Mucosa of descending colon (tissue), 3 donors: Measurements from ENCODE around the gene TMEM18. TPM values are rescaled to one million over a fixed set of nuclear protein-coding genes. Genes with fewer than 3 reads are reported as not detected.

ENCODE experiments used
- ATAC-seq: fragments of 200-7000 bp; cut with Tn5 transposase; one replicate; pipeline ENCODE4 v1.9.1; 2020; ENCODE audit warnings: mild to moderate bottlenecking, moderate library complexity
- DNase-seq, 3 donors: peaks; one replicate each; pipeline ENCODE4 v3.0.0-alpha.2; 2020
- H3K36me3 ChIP-seq: fragments of 200-600 bp; one replicate; pipeline ENCODE4 v1.8.0; 2021; ENCODE audit warnings: low read depth, mild to moderate bottlenecking
- H3K4me1 ChIP-seq: fragments of 200-600 bp; one replicate; pipeline ENCODE4 v1.8.0; 2021; ENCODE audit warnings: low read depth, mild to moderate bottlenecking
- H3K4me3 ChIP-seq: fragments of 200-600 bp; one replicate; pipeline ENCODE4 v1.8.0; 2021; ENCODE audit warnings: mild to moderate bottlenecking
- H3K9me3 ChIP-seq: fragments of 200-600 bp; one replicate; pipeline ENCODE4 v1.8.0; 2021; ENCODE audit warnings: mild to moderate bottlenecking
- intact Hi-C, 2 donors: fragments of 100-400 bp; cut with DNase I in 1 of 2; cut with micrococcal nuclease in 1 of 2; formaldehyde crosslinking; loops; one replicate each; pipeline versions ENCODE4 v1.11.0 to v1.11.1; 2022; cut with DNase I, micrococcal nuclease
- total RNA-seq, 3 donors: library from RNA; stranded (reverse); fragmentation: NEBNext Ultra II Directional in 2 of 3; extraction: Animal tissue kit (Norgen Biotek cat#: 25700) in 2 of 3; gene quantifications; one replicate each; pipeline versions ENCODE4 v1.2.1 to v1.2.4, GENCODE V29; 2021 to 2023
- TF ChIP-seq, protein P1 (sequence below): fragments of 200-600 bp; IDR thresholded peaks from one replicate; pipeline ENCODE4 v1.8.0; 2022; ENCODE audit warnings: antibody characterized with exemption, mild to moderate bottlenecking
- donor health status: DM: no; HTN: no; CAD: no; lungs with moderate emphysema.
- donor health status: DM: no; HTN: no; CAD: no.
- donor health status: DM: no; HTN: yes; CAD: no.

The TMEM18 gene
- total RNA-seq, 3 donors from 2014 or later = 13.9 to 22.3 (median 19.0) TPM

DNA sequence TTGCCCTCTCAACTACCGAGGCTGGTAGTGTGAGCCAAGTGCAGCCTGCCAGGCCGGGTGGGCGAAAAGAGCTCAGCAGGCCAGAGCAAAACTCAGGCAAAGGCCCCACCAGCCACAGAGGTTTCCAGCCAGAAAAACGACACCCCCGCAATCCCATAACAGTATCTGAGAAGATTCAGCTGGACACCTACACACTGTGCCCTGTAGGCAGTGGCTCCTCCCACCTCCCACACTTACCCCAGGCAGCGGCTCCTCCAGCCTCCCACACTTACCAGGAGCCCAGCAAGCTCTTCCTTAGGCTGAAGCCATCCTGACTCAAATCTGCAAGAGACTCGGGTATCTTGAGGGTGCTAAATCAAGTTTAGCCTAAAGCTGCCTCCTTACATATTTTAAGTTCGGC is 15.6 kb upstream of the TMEM18 start:
- DNase-seq (no peak), ATAC-seq (no peak)
- Histone ChIP-seq H3K4me1 (no peaks in the 10 kb centered on the region), H3K9me3 (no peaks in the 10 kb centered on the region), H3K36me3 (no peaks in the 10 kb centered on the region), H3K4me3 (no peak overlapping the region)
- intact Hi-C loops = no loop called here
- TF ChIP-seq, protein P1, sequence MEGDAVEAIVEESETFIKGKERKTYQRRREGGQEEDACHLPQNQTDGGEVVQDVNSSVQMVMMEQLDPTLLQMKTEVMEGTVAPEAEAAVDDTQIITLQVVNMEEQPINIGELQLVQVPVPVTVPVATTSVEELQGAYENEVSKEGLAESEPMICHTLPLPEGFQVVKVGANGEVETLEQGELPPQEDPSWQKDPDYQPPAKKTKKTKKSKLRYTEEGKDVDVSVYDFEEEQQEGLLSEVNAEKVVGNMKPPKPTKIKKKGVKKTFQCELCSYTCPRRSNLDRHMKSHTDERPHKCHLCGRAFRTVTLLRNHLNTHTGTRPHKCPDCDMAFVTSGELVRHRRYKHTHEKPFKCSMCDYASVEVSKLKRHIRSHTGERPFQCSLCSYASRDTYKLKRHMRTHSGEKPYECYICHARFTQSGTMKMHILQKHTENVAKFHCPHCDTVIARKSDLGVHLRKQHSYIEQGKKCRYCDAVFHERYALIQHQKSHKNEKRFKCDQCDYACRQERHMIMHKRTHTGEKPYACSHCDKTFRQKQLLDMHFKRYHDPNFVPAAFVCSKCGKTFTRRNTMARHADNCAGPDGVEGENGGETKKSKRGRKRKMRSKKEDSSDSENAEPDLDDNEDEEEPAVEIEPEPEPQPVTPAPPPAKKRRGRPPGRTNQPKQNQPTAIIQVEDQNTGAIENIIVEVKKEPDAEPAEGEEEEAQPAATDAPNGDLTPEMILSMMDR = no peak

DNA sequence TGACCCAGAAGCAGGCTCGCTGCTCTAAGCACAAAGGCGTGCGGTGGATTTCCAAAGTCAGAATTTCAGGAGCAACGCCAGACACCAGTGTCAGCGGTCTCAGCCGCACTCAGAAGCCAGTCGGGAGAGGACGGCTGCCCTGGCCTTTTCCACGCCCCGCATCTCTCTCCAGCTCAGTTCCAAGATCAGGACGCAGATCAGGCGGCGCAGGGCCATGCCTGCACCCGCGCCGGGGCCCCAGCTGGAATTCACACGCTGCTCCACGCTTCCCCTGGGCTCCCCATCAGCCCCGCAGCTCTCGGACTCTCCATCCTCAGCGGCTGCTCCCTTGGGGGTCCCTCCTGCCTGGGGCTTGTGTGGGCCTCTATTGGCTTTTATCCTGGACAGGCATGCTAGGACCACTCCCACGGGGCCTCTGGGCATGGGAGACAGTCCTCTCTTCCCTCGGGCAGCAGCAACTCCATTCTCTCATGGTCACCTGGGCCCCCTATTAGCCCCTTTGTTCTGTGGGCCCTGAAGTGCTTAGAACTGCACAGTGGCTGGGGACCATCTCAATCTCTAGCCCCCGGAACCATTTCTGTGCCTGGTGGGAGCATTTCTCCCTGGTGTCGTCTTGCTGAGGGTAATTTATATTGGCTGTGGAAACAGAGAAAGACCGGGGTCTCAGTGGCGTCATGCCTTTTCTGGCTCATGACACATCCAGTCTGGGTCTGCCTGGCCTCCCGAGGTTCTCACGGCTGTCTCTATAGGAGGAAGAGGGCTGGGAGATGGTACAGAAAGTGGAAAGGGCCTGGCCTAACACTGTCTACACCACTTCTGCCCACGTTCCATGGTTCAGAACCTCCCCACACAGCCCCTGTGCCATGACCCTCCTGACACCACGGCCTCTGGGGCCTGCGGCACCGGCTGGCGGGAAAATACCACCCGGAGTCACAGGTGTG is 14.9 kb upstream of the TMEM18 start:
- Histone ChIP-seq H3K4me3 (no peak overlapping the region), H3K36me3 (no peaks in the 10 kb centered on the region), H3K9me3 (no peaks in the 10 kb centered on the region), H3K4me1 (no peaks in the 10 kb centered on the region)
- intact Hi-C loops = no loop called here
- DNase-seq = no peak
- ATAC-seq = no peak
- TF ChIP-seq, protein P1 = no peak

DNA sequence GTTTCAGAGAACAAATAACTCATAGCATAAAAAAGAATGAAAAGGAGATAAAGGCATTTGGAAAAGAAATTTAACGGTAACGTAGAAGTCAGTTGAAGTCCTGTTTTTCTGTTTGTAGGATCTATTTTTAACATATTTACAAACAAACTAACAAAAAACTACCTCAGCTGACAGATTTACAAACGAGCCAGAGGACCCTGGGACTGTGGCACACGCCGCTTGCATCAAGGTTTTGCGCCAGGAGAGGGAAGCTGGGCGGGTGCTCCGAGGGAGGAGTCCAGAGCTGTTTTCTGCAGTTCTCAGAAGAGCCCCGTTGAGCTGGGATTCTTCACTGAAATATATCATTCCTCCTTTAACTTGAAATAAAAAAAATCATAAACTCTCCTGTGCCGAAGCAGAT is 13.6 kb upstream of the TMEM18 start:
- Histone ChIP-seq H3K4me1 (no peaks in the 10 kb centered on the region), H3K4me3 (no peak overlapping the region), H3K9me3 (peaks cover 3% of the 10 kb centered on the region), H3K36me3 (no peaks in the 10 kb centered on the region)
- DNase-seq = no peak
- intact Hi-C loops = no loop called here
- TF ChIP-seq, protein P1 = no peak
- ATAC-seq = no peak

GRCh38 chr2:689877-690510 is 12.8 kb upstream of the TMEM18 start:
- Histone ChIP-seq H3K4me1 (no peaks in the 10 kb centered on the region), H3K36me3 (no peaks in the 10 kb centered on the region), H3K4me3 (no peak overlapping the region), H3K9me3 (peaks cover 9% of the 10 kb centered on the region)
- TF ChIP-seq, protein P1 = no peak
- intact Hi-C loops = no loop called here
- ATAC-seq = no peak
- DNase-seq = no peak

DNA sequence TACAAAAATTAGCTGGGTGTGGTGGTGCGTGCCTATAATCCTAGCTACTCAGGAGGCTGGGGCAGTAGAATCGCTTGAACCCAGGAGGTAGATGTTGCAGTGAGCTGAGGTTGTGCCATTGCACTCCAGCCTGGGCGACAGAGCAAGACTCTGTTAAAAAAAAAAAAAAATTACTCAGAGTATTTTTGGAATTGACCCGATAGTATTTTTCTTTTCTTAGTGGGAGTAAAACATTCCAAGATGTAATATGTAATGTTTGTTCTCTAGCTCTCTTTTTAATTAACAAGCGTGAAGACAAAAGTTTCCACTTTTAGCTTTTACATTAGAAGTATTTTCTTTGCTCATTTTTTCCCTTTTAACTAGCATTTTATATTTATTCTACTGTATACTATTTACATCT is 12.0 kb upstream of the TMEM18 start:
- intact Hi-C loops = no loop called here
- no peak for DNase-seq
- TF ChIP-seq, protein P1 = no peak
- Histone ChIP-seq H3K4me3 (no peak overlapping the region), H3K4me1 (no peaks in the 10 kb centered on the region), H3K9me3 (peaks cover 17% of the 10 kb centered on the region), H3K36me3 (no peaks in the 10 kb centered on the region)
- ATAC-seq = no peak
